WERI-Rb-1 (cell line): ENCODE results near the gene AMBN.

ENCODE experiments used
- DNase-seq: peaks from one replicate; pipeline ENCODE4 v3.0.0-alpha.2; 2020
- H3K27ac ChIP-seq: fragments of 250-450 bp; sonication (Bioruptor Pico); 2 replicates; pipeline ENCODE4 v1.5.1; 2020; ENCODE audit warnings: mild to moderate bottlenecking, moderate library complexity
- H3K27me3 ChIP-seq: fragments of 250-450 bp; sonication (Bioruptor Pico); 2 replicates; pipeline ENCODE4 v1.5.1; 2021; ENCODE audit warnings: mild to moderate bottlenecking, low read depth, moderate library complexity; ENCODE audit not compliant: insufficient read depth, severe bottlenecking
- H3K36me3 ChIP-seq: fragments of 250-450 bp; sonication (Bioruptor Pico); 2 replicates; pipeline ENCODE4 v1.5.1; 2020; ENCODE audit warnings: mild to moderate bottlenecking, moderate library complexity
- H3K4me3 ChIP-seq: 2 replicates; pipeline ENCODE4 v1.5.1; 2011; ENCODE audit warnings: low read depth, mild to moderate bottlenecking, control low read depth, low read length
- H3K9me3 ChIP-seq: fragments of 250-450 bp; sonication (Bioruptor Pico); 2 replicates; pipeline ENCODE4 v1.5.1; 2021; ENCODE audit warnings: mild to moderate bottlenecking, moderate library complexity; ENCODE audit not compliant: severe bottlenecking
- TF ChIP-seq, protein P1 (sequence below): IDR thresholded peaks from 2 replicates; pipeline ENCODE4 v1.5.1; 2011; ENCODE audit warnings: low read depth, mild to moderate bottlenecking, control low read depth, inconsistent platforms, low read length

AMBN gene, protein sequence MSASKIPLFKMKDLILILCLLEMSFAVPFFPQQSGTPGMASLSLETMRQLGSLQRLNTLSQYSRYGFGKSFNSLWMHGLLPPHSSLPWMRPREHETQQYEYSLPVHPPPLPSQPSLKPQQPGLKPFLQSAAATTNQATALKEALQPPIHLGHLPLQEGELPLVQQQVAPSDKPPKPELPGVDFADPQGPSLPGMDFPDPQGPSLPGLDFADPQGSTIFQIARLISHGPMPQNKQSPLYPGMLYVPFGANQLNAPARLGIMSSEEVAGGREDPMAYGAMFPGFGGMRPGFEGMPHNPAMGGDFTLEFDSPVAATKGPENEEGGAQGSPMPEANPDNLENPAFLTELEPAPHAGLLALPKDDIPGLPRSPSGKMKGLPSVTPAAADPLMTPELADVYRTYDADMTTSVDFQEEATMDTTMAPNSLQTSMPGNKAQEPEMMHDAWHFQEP

DNA sequence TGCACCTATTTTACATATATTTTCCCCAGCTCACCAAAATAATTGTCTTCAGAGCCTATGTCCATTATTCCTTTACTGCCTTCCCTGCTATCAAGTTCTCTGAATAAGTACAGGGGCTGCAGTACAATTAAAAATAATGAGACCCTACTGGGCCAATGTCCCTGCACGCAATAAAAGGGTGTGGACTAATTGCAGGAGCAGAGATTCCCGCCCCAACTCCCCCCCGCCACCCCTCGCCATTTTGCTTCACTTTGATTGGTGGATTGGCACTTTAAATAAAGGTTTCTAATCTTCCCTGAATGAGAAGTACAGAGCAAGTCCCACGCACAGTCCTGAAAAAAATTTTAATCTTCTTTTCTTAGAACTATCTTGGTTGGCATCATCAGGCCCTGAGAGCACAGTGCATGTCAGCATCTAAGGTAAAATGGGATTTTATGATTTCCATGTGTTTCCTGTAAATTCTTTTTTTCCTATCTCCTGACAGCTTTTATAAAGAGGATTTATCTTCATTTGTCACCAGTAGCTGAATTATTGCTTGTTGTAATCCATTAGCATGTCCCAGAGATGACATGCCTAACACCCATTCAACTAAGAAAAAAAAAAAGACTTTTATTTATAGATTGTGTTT, at the start of gene AMBN:
TSS of gene AMBN (plus strand) at position 302 of the 628 bp plus-strand sequence. CDS start at position 405, 103 bp downstream.
- TF ChIP-seq, protein P1, sequence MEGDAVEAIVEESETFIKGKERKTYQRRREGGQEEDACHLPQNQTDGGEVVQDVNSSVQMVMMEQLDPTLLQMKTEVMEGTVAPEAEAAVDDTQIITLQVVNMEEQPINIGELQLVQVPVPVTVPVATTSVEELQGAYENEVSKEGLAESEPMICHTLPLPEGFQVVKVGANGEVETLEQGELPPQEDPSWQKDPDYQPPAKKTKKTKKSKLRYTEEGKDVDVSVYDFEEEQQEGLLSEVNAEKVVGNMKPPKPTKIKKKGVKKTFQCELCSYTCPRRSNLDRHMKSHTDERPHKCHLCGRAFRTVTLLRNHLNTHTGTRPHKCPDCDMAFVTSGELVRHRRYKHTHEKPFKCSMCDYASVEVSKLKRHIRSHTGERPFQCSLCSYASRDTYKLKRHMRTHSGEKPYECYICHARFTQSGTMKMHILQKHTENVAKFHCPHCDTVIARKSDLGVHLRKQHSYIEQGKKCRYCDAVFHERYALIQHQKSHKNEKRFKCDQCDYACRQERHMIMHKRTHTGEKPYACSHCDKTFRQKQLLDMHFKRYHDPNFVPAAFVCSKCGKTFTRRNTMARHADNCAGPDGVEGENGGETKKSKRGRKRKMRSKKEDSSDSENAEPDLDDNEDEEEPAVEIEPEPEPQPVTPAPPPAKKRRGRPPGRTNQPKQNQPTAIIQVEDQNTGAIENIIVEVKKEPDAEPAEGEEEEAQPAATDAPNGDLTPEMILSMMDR = no peak
- no peak for DNase-seq
- Histone ChIP-seq H3K27ac (no peak within 1 kb of the TSS), H3K9me3 (no peaks in the 10 kb centered on the region), H3K4me3 (no peak within 1 kb of the TSS), H3K27me3 (no peaks in the 10 kb centered on the region), H3K36me3 (no peaks in the 10 kb centered on the region)

DNA sequence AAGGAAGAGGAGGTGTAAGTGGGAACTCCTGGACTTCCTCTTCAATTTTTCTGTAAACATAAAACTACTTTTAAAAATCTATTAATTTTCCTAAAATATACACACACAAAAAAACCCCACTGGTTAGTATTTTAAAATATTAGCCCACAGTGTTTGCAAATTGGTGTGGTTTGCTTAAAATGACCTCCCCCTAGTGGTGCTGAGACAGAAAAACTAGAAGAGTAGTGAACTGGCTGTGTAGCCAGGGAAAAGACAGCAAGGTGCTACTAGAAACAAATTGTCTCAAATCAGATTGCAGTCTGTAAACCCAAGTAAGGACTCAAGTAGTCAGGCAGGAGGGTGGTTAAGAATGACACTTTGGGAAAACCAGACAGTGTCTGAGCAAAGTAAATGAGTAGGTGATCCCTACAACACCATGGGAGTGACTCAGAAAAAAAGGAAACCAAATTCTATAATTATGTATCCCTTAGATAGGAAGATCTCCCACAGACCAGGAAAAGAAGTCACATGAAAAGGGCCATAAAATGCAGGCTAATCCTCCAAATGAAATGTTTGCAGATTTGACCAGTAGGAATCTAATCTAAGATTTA, 47.7 kb upstream of the AMBN start:
- H3K27ac ChIP-seq = no peak overlapping the region
- TF ChIP-seq, protein P1 = peak; percentile 54
- no peaks in the 10 kb centered on the region for H3K36me3 ChIP-seq
- H3K27me3 ChIP-seq = no peaks in the 10 kb centered on the region
- no peak overlapping the region for H3K4me3 ChIP-seq
- H3K9me3 ChIP-seq = no peaks in the 10 kb centered on the region
- no peak for DNase-seq

DNA sequence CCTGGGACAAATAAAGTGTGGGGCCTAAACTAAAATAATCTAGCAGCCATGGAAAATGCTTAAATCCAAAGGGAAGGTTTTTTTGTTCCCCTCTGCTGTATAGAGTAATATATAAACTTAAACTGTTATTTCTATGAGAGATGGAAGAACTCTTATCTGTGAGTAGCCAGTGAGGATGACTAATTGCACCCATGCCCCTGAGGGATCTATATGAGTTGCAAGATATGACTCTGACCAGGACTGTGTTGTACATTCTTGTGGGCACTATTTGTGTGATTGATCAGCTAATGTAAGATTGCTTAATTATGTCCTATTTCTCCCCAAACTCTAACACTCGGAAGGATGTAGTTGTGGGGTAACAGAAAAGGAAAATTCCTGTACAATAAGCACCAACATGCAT, 35.2 kb upstream of the AMBN start:
- no peak overlapping the region for H3K4me3 ChIP-seq
- no peaks in the 10 kb centered on the region for H3K27me3 ChIP-seq
- no peaks in the 10 kb centered on the region for H3K9me3 ChIP-seq
- no peak overlapping the region for H3K27ac ChIP-seq
- no peak for DNase-seq
- H3K36me3 ChIP-seq = no peaks in the 10 kb centered on the region
- TF ChIP-seq, protein P1 = no peak

DNA sequence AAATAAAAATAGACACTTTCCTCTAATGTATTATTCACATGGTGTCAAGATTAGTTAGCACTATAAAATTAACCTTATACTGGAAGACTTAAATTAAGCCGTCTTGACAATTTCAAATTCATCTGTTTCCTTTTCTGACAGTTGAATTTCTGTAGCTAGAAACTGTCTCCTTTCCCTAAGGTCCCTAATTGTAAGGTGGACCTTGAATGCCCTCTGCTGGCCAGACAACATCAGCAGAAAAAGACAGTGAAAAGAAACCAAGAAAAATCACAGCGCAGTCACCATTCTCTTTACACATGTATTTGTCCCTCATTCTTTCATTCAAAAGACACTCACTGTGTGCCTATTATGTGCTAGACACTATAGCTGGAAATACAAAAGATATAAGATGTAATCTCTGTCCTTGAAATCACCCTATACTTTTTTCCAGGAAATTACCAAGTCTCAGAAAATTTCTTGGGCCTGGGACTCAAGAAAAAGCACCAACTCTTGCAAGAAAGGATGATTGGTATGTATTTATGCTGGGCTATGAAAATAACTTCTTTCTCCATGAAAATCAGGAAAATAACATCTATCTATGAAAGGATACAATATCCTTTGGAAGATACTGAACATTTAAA, 32.7 kb upstream of the AMBN start:
- Histone ChIP-seq H3K4me3 (no peak overlapping the region), H3K9me3 (no peaks in the 10 kb centered on the region), H3K27me3 (no peaks in the 10 kb centered on the region), H3K36me3 (no peaks in the 10 kb centered on the region), H3K27ac (no peak overlapping the region)
- TF ChIP-seq, protein P1 = peak; percentile 71
- peak; percentile 61 for DNase-seq

DNA sequence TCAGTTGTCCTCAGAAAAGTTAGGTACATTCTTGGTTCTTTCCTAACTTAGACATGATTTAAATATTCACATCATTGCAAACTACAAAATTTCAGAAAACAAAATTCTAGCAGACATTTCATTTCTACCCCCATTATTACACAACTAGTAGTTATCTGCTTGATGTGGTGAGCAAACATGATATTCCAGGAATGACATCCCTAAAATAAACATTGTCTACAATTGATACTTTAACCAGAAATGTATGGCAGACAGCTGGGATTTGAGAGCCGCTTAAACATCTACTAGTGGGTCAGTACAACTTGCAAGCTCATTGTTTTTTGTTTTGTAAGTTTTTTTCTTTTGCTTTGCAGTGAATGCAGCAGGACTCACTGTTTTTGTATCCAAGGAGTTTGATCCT, 32.1 kb upstream of the AMBN start:
- Histone ChIP-seq H3K9me3 (no peaks in the 10 kb centered on the region), H3K27me3 (no peaks in the 10 kb centered on the region), H3K27ac (no peak overlapping the region), H3K36me3 (no peaks in the 10 kb centered on the region), H3K4me3 (no peak overlapping the region)
- TF ChIP-seq, protein P1 = no peak
- no peak for DNase-seq
